K562 (cell line): ENCODE measurements around the gene CCT4.

Experiments
- ESRRA ChIP-seq: fragments of 450-650 bp; IDR thresholded peaks from 2 replicates; pipeline ENCODE4 v1.6.1; 2014; ENCODE audit warnings: low read depth, mild to moderate bottlenecking, moderate library complexity, borderline replicate concordance
- FOXK1 ChIP-seq: sonication (generic); formaldehyde crosslinking; IDR thresholded peaks from 2 replicates; pipeline ENCODE4 v1.8.0; 2022; ENCODE audit warnings: missing genetic modification reagents, mild to moderate bottlenecking, borderline replicate concordance
- IRF1 ChIP-seq: sonication (generic); formaldehyde crosslinking; IDR thresholded peaks from 2 replicates; pipeline ENCODE4 v1.8.0; 2022; ENCODE audit warnings: missing genetic modification reagents, mild to moderate bottlenecking, borderline replicate concordance
- POLR2AphosphoS5 ChIP-seq: IDR thresholded peaks from 2 replicates; pipeline ENCODE4 v1.6.1; 2011; ENCODE audit warnings: mild to moderate bottlenecking, low read depth, low read length, moderate library complexity; ENCODE audit not compliant: control insufficient read depth, insufficient read depth
- REST ChIP-seq, 2 experiments: fragments of 450-650 bp; formaldehyde crosslinking in 1 of 2; IDR thresholded peaks; 2 replicates each; pipeline versions ENCODE4 v1.4.0 to v1.6.1; 2014 to 2020; ENCODE audit warnings: mild to moderate bottlenecking in 2 of 2, borderline replicate concordance in 1 of 2, low read depth in 1 of 2
- TAF1 ChIP-seq: IDR thresholded peaks from 2 replicates; pipeline ENCODE4 v1.6.1; 2011; ENCODE audit warnings: mild to moderate bottlenecking, low read length, moderate library complexity; ENCODE audit not compliant: insufficient read depth, control insufficient read depth, severe bottlenecking; ENCODE audit errors: extremely low read depth
- ZBTB40 ChIP-seq, 2 experiments: fragments of 450-650 bp in 1 of 2; sonication (generic) in 1 of 2; formaldehyde crosslinking in 1 of 2; IDR thresholded peaks; 2 replicates each; pipeline versions ENCODE4 v1.7.1 to v1.9.0; 2016 to 2022; ENCODE audit warnings: inconsistent platforms in 1 of 2, mild to moderate bottlenecking in 1 of 2, missing genetic modification reagents in 1 of 2
- ZBTB5 ChIP-seq: fragments of 450-650 bp; IDR thresholded peaks from 2 replicates; pipeline ENCODE4 v1.6.1; 2017; ENCODE audit warnings: antibody characterized with exemption
- ZNF263 ChIP-seq: sonication (generic); formaldehyde crosslinking; IDR thresholded peaks from 2 replicates; pipeline ENCODE4 v1.8.0; 2022; ENCODE audit warnings: mild to moderate bottlenecking, missing genetic modification reagents, borderline replicate concordance
- ZNF274 ChIP-seq: IDR thresholded peaks from 2 replicates; pipeline ENCODE4 v1.6.1; 2011; ENCODE audit warnings: low read depth, mild to moderate bottlenecking, low read length, moderate library complexity, borderline replicate concordance
- ZNF707 ChIP-seq: fragments of 250-450 bp; sonication (Bioruptor Pico); conservative IDR thresholded peaks from 2 replicates; pipeline ENCODE4 v1.8.0; 2022; ENCODE audit warnings: inconsistent platforms, mild to moderate bottlenecking, moderate library complexity
- ZSCAN29 ChIP-seq: fragments of 450-650 bp; IDR thresholded peaks from 2 replicates; pipeline ENCODE4 v1.6.1; 2017

- no peak for TF ChIP-seq ZBTB5
- no peak for TF ChIP-seq ZNF274
- no peak for TF ChIP-seq ZNF263 (CRISPR knock-in tag)
- no peak for TF ChIP-seq TAF1
- TF ChIP-seq POLR2AphosphoS5 = no peak
- no peak for TF ChIP-seq FOXK1 (CRISPR knock-in tag)
- TF ChIP-seq ZSCAN29 = no peak
- TF ChIP-seq IRF1 = no peak
- no peak for TF ChIP-seq ZNF707 (CRISPR knock-in tag)
- TF ChIP-seq ZBTB40 (IDR thresholded peaks at IDR 0.05) = no peak
- TF ChIP-seq ZBTB40 (CRISPR knock-in tag; IDR thresholded peaks at IDR 0.05) = no peak
- no peak for TF ChIP-seq REST (IDR thresholded peaks at IDR 0.05; ENCODE audit: borderline replicate concordance)
- TF ChIP-seq REST (CRISPR knock-in tag; IDR thresholded peaks at IDR 0.05; ENCODE audit: low read depth) = no peak
- TF ChIP-seq ESRRA = no peak
These were observed 33.2 kb downstream of the CCT4 start for GRCh38 chr2:61855318-61855613.
